ENCODE measurements around the gene TMEM232.
"Not testable (repeated sequence)": the region's sequence is repeated elsewhere in the genome, so short reads cannot be mapped to it uniquely, and the experiment has no call there.

TMEM232 gene

GRCh38 chr5:110625376-110625999, 101.0 kb downstream of the TMEM232 start:
- DNase-seq (ENCODE audit: low read depth) = no peak

GRCh38 chr5:110623874-110624273, 102.6 kb downstream of the TMEM232 start:
- DNase-seq (ENCODE audit: low read depth) = no peak

GRCh38 chr5:110618941-110619340, 107.5 kb downstream of the TMEM232 start:
- DNase-seq (ENCODE audit: low read depth) = no peak

- DNase-seq (ENCODE audit: low read depth) = no peak
Observed at GRCh38 chr5:110616009-110616408, 110.5 kb downstream of the TMEM232 start.

- DNase-seq (ENCODE audit: low read depth) = no peak
Observed at GRCh38 chr5:110612794-110613247, 113.7 kb downstream of the TMEM232 start.

GRCh38 chr5:110611817-110612216, 114.7 kb downstream of the TMEM232 start:
- no peak for DNase-seq (ENCODE audit: low read depth)

GRCh38 chr5:110594866-110595265, 131.6 kb downstream of the TMEM232 start:
- no peak for DNase-seq (ENCODE audit: low read depth)

- no peak for DNase-seq (ENCODE audit: low read depth)
Observed at GRCh38 chr5:110590187-110590586, 136.3 kb downstream of the TMEM232 start.

- DNase-seq (ENCODE audit: low read depth) = no peak
Observed at GRCh38 chr5:110588286-110588980, 138.0 kb downstream of the TMEM232 start.

GRCh38 chr5:110580625-110581024, 145.8 kb downstream of the TMEM232 start:
- no peak for DNase-seq (ENCODE audit: low read depth)

GRCh38 chr5:110572729-110573128, 153.7 kb downstream of the TMEM232 start:
- DNase-seq (ENCODE audit: low read depth) = no peak

- no peak for DNase-seq (ENCODE audit: low read depth)
Observed at GRCh38 chr5:110562191-110562590, 164.3 kb downstream of the TMEM232 start.

- DNase-seq (ENCODE audit: low read depth) = no peak
Observed at GRCh38 chr5:110561510-110561909, 165.0 kb downstream of the TMEM232 start.

- DNase-seq (ENCODE audit: low read depth) = no peak
Observed at GRCh38 chr5:110549301-110549700, 177.2 kb downstream of the TMEM232 start.

GRCh38 chr5:110548171-110548570, 178.3 kb downstream of the TMEM232 start:
- no peak for DNase-seq (ENCODE audit: low read depth)

- DNase-seq (ENCODE audit: low read depth) = no peak
Observed at GRCh38 chr5:110547495-110547894, 179.0 kb downstream of the TMEM232 start.

- DNase-seq (ENCODE audit: low read depth) = no peak
Observed at GRCh38 chr5:110545716-110546115, 180.8 kb downstream of the TMEM232 start.

- no peak for DNase-seq (ENCODE audit: low read depth)
Observed at GRCh38 chr5:110544603-110545002, 181.9 kb downstream of the TMEM232 start.

GRCh38 chr5:110542949-110543348, 183.5 kb downstream of the TMEM232 start:
- no peak for DNase-seq (ENCODE audit: low read depth)

GRCh38 chr5:110536120-110537115, 190.1 kb downstream of the TMEM232 start:
- DNase-seq (ENCODE audit: low read depth) = no peak

- not testable (repeated sequence) for DNase-seq (ENCODE audit: low read depth)
Observed at GRCh38 chr5:110535146-110535545, 191.3 kb downstream of the TMEM232 start.

GRCh38 chr5:110525762-110526161, 200.7 kb downstream of the TMEM232 start:
- DNase-seq (ENCODE audit: low read depth) = no peak
